Common myeloid progenitor, CD34-positive (primary cell): ENCODE data around the gene HGS.

ENCODE experiments used
- CTCF ChIA-PET: fragments of 350-600 bp; sonication (Branson Sonifier 250); formaldehyde crosslinking; loops from one replicate; lab custom pipeline; 2021; ENCODE audit warnings: antibody characterized with exemption; lab: Charles Lee
- POLR2A ChIA-PET: fragments of 350-600 bp; sonication (Branson Sonifier 250); formaldehyde crosslinking; loops from one replicate; lab custom pipeline; 2021; ENCODE audit warnings: antibody characterized with exemption; lab: Charles Lee
- DNase-seq, 3 donors: peaks; one replicate each; pipeline versions ENCODE4 v3.0.0 to v3.0.0-alpha.2; 2013
- H3K27ac ChIP-seq, 2 experiments: 1 replicate in 1 of 2; 2 replicates in 1 of 2; pipeline ENCODE4 v1.7.0; 2013; ENCODE audit warnings: inconsistent platforms in 2 of 2, low read length in 2 of 2, mild to moderate bottlenecking in 2 of 2, low read depth in 1 of 2, moderate library complexity in 1 of 2; ENCODE audit not compliant: severe bottlenecking in 2 of 2, insufficient read depth in 1 of 2, poor library complexity in 1 of 2
- H3K27me3 ChIP-seq, 5 experiments: replicated peaks in 2 of 5; 1 replicate in 3 of 5; 2 replicates in 2 of 5; pipeline versions ENCODE4 v1.6.1 to v1.7.0; 2013; ENCODE audit warnings: low read length in 4 of 5, mild to moderate bottlenecking in 2 of 5, moderate library complexity in 2 of 5, inconsistent platforms in 1 of 5; ENCODE audit not compliant: insufficient read depth in 5 of 5, control insufficient read depth in 4 of 5
- H3K36me3 ChIP-seq, 4 experiments: 1 replicate in 2 of 4; 2 replicates in 2 of 4; pipeline versions ENCODE4 v1.6.1 to v1.7.0; 2013; ENCODE audit warnings: low read length in 3 of 4, control low read depth in 1 of 4, mild to moderate bottlenecking in 1 of 4; ENCODE audit not compliant: control insufficient read depth in 4 of 4, insufficient read depth in 4 of 4
- H3K4me1 ChIP-seq, 4 experiments: 1 replicate in 3 of 4; 2 replicates in 1 of 4; pipeline versions ENCODE4 v1.6.1 to v1.7.1; 2013; ENCODE audit warnings: low read length in 3 of 4, mild to moderate bottlenecking in 3 of 4, control low read depth in 1 of 4, inconsistent platforms in 1 of 4, moderate library complexity in 1 of 4; ENCODE audit not compliant: control insufficient read depth in 4 of 4, insufficient read depth in 4 of 4; ENCODE audit errors: control extremely low read depth in 1 of 4
- H3K4me3 ChIP-seq, 7 experiments: 1 replicate in 4 of 7; 2 replicates in 3 of 7; pipeline versions ENCODE4 v1.5.1 to v1.7.0; 2013; ENCODE audit warnings: mild to moderate bottlenecking in 7 of 7, low read length in 6 of 7, moderate library complexity in 6 of 7, inconsistent platforms in 2 of 7, low read depth in 2 of 7, control low read depth in 1 of 7; ENCODE audit not compliant: insufficient read depth in 4 of 7, control insufficient read depth in 1 of 7; ENCODE audit errors: extremely low read depth in 1 of 7
- H3K9me3 ChIP-seq, 5 experiments: 1 replicate in 4 of 5; 2 replicates in 1 of 5; pipeline versions ENCODE4 v1.6.1 to v1.7.1; 2013; ENCODE audit warnings: low read length in 4 of 5, mild to moderate bottlenecking in 2 of 5, inconsistent platforms in 1 of 5, low read depth in 1 of 5, moderate library complexity in 1 of 5; ENCODE audit not compliant: control insufficient read depth in 4 of 5, insufficient read depth in 2 of 5; ENCODE audit errors: control extremely low read depth in 1 of 5
- WGBS: methylation state at CpG from one replicate; pipeline ENCODE4 v1.1.5; 2013; ENCODE audit not compliant: insufficient coverage; 5-methylcytosine and 5-hydroxymethylcytosine counted together

HGS gene

GRCh38 chr17:81703747-81704654 is 20.2 kb downstream of the HGS start:
- no peaks in the 10 kb centered on the region for H3K9me3 ChIP-seq
- H3K4me3 ChIP-seq: peak overlapping the region; percentile 61 to 99 (median 90)
- DNase-seq: peak in 1 of 3 donors; percentile 46
- H3K36me3 ChIP-seq: peaks cover 3 to 61% (median 26%) of the 10 kb centered on the region in 4 experiments
- CTCF ChIA-PET: interaction anchor here (3.0 kb wide), 1 partner anchor 28 kb away, joined by 19 read pairs; no protein-coding TSS in a partner anchor
- 35% methylated on average over 26 of the region's 27 CpGs for WGBS
- H3K27me3 ChIP-seq: no peaks in the 10 kb centered on the region
- POLR2A ChIA-PET: interaction anchor here (2.2 kb wide), 1 partner anchor 21 kb away, joined by 13 read pairs; the partner anchor contains the start of genes ARL16 and HGS
- peak overlapping the region; percentile 95 to 98 for H3K27ac ChIP-seq
- peaks cover 0 to 33% (median 30%) of the 10 kb centered on the region in 4 experiments for H3K4me1 ChIP-seq

- Histone ChIP-seq H3K36me3 (peaks cover 3 to 57% (median 23%) of the 10 kb centered on the region in 4 experiments), H3K4me1 (peaks cover 0 to 42% (median 39%) of the 10 kb centered on the region in 4 experiments), H3K27me3 (no peaks in the 10 kb centered on the region), H3K4me3 (no peak overlapping the region), H3K27ac (no peak overlapping the region), H3K9me3 (no peaks in the 10 kb centered on the region)
- POLR2A ChIA-PET: interaction anchor here (0.6 kb wide), 1 partner anchor 358 kb away, joined by 3 read pairs; no protein-coding TSS in a partner anchor
- CTCF ChIA-PET: no interaction called here
- 91% methylated on average over 24 of the region's 30 CpGs for WGBS
- DNase-seq: no peak
Observed at GRCh38 chr17:81705518-81706231, 21.9 kb downstream of the HGS start.

- Histone ChIP-seq H3K4me3 (no peak overlapping the region), H3K4me1 (peaks cover 0 to 44% (median 42%) of the 10 kb centered on the region in 4 experiments), H3K9me3 (no peaks in the 10 kb centered on the region), H3K27ac (no peak overlapping the region), H3K36me3 (peaks cover under 1 to 52% (median 19%) of the 10 kb centered on the region in 4 experiments), H3K27me3 (no peaks in the 10 kb centered on the region)
- WGBS: 99% methylated on average over 17 of the region's 17 CpGs
- ChIA-PET CTCF (interaction anchor here (1.3 to 1.7 kb wide), 2 partner anchors 11 to 29 kb away, joined by 3 read pairs; no protein-coding TSS in a partner anchor), POLR2A (interaction anchor here (0.6 kb wide), 1 partner anchor 9 kb away, joined by 3 read pairs; no protein-coding TSS in a partner anchor)
- no peak for DNase-seq
Observed at GRCh38 chr17:81706232-81706611, 22.4 kb downstream of the HGS start.

GRCh38 chr17:81706757-81707624 is 23.2 kb downstream of the HGS start:
- peak in 2 of 3 donors; percentile 40 to 45 for DNase-seq
- Histone ChIP-seq H3K27ac (no peak overlapping the region), H3K4me3 (no peak overlapping the region), H3K36me3 (peaks cover 0 to 44% (median 16%) of the 10 kb centered on the region in 4 experiments), H3K27me3 (no peaks in the 10 kb centered on the region), H3K4me1 (peaks cover 0 to 43% (median 42%) of the 10 kb centered on the region in 4 experiments), H3K9me3 (no peaks in the 10 kb centered on the region)
- CTCF ChIA-PET: interaction anchor here (1.3 to 1.7 kb wide), 2 partner anchors 10 to 30 kb away, joined by 3 read pairs; no protein-coding TSS in a partner anchor
- 96% methylated on average over 47 of the region's 54 CpGs for WGBS
- POLR2A ChIA-PET: interaction anchor here (0.6 kb wide), 1 partner anchor 8 kb away, joined by 3 read pairs; no protein-coding TSS in a partner anchor

- Histone ChIP-seq H3K27me3 (no peaks in the 10 kb centered on the region), H3K36me3 (peaks cover 0 to 44% (median 16%) of the 10 kb centered on the region in 4 experiments), H3K27ac (no peak overlapping the region), H3K9me3 (no peaks in the 10 kb centered on the region), H3K4me1 (peaks cover 0 to 42% (median 40%) of the 10 kb centered on the region in 4 experiments), H3K4me3 (no peak overlapping the region)
- ChIA-PET CTCF (interaction anchor here (1.7 kb wide), 1 partner anchor 31 kb away, joined by 3 read pairs; no protein-coding TSS in a partner anchor), POLR2A (no interaction called here)
- DNase-seq: no peak
- 95% methylated on average over 24 of the region's 25 CpGs for WGBS
Observed at GRCh38 chr17:81707725-81708646, 24.2 kb downstream of the HGS start.
